SK-N-SH treated with all-trans-retinoic acid at 6 μM for 48 hours (cell line): Measurements from ENCODE around the gene PLEKHB1.

Experiments used
- PATZ1 ChIP-seq: fragments of 250-450 bp; sonication (Bioruptor Pico); IDR thresholded peaks from 2 replicates; pipeline ENCODE4 v1.8.0; 2020; ENCODE audit warnings: mild to moderate bottlenecking, moderate library complexity, borderline replicate concordance
- PPARA ChIP-seq: fragments of 250-450 bp; sonication (Bioruptor Pico); IDR thresholded peaks from 2 replicates; pipeline ENCODE4 v1.5.0; 2020; ENCODE audit warnings: mild to moderate bottlenecking, borderline replicate concordance
- ZNF70 ChIP-seq: fragments of 450-650 bp; formaldehyde crosslinking; IDR thresholded peaks from 2 replicates; pipeline ENCODE4 v1.5.0; 2020; ENCODE audit warnings: mild to moderate bottlenecking, moderate library complexity

- TF ChIP-seq ZNF70 (CRISPR knock-in tag) (no peak), PATZ1 (CRISPR knock-in tag) (no peak), PPARA (CRISPR knock-in tag) (no peak)
These were observed 24.4 kb downstream of the PLEKHB1 start for GRCh38 chr11:73670808-73671207.
